H1 (cell line): ENCODE measurements around the gene CHST10. TPM values are rescaled to one million over a fixed set of nuclear protein-coding genes. Genes with fewer than 3 reads are reported as not detected.

Source experiments
- CTCF ChIA-PET: fragments of 300-600 bp; sonication (Branson Sonifier 250); formaldehyde crosslinking; loops from one replicate; lab custom pipeline; 2021; ENCODE audit not compliant: partially characterized antibody; lab: Charles Lee
- POLR2A ChIA-PET: fragments of 300-600 bp; sonication (Branson Sonifier 250); formaldehyde crosslinking; loops from one replicate; lab custom pipeline; 2021; ENCODE audit warnings: inconsistent platforms; ENCODE audit not compliant: partially characterized antibody; lab: Charles Lee
- DNase-seq, 2 experiments: peaks; one replicate each; pipeline versions ENCODE4 v3.0.0 to v3.0.0-alpha.2; 2010 to 2022; ENCODE audit warnings: low spot score in 2 of 2, low read depth in 1 of 2, mixed read lengths in 1 of 2
- FAIRE-seq: peaks from 2 replicates; lab custom pipeline; 2011; peaks lifted over from hg19 to GRCh38; lab: Jason Lieb, UNC
- H2AFZ ChIP-seq: 2 replicates; pipeline ENCODE4 v1.8.1; 2012; ENCODE audit warnings: low read length, inconsistent platforms
- H2AK5ac ChIP-seq: 2 replicates; pipeline ENCODE4 v1.6.1; 2013; ENCODE audit warnings: low read depth, low read length
- H2BK120ac ChIP-seq: replicated peaks from 2 replicates; pipeline ENCODE3; 2013; ENCODE audit warnings: low read depth, low read length, inconsistent platforms
- H2BK12ac ChIP-seq: 2 replicates; pipeline ENCODE4 v1.6.1; 2013; ENCODE audit warnings: low read depth, low read length
- H2BK15ac ChIP-seq: 2 replicates; pipeline ENCODE4 v1.6.1; 2013; ENCODE audit warnings: low read length
- H2BK20ac ChIP-seq: 2 replicates; pipeline ENCODE4 v1.6.1; 2013; ENCODE audit warnings: low read length
- H2BK5ac ChIP-seq: 2 replicates; pipeline ENCODE4 v1.6.1; 2013; ENCODE audit warnings: low read depth, low read length
- H3K14ac ChIP-seq: 2 replicates; pipeline ENCODE4 v1.6.1; 2013; ENCODE audit warnings: inconsistent platforms; ENCODE audit not compliant: insufficient read length
- H3K18ac ChIP-seq: 2 replicates; pipeline ENCODE4 v1.6.1; 2013; ENCODE audit warnings: low read length; ENCODE audit errors: extremely low read depth
- H3K23ac ChIP-seq: 2 replicates; pipeline ENCODE4 v1.6.1; 2013; ENCODE audit warnings: inconsistent platforms; ENCODE audit not compliant: insufficient read length
- H3K23me2 ChIP-seq: 2 replicates; pipeline ENCODE4 v1.6.1; 2013; ENCODE audit warnings: low read depth, low read length
- H3K27ac ChIP-seq: 2 replicates; pipeline ENCODE4 v1.6.1; 2011; ENCODE audit warnings: low read depth, low read length, inconsistent platforms
- H3K27me3 ChIP-seq, 4 experiments: replicated peaks in 1 of 4; 1 replicate in 1 of 4; 2 replicates in 3 of 4; pipeline versions ENCODE4 v1.6.1 to v1.8.1; 2011 to 2013; ENCODE audit warnings: low read length in 3 of 4, mild to moderate bottlenecking in 3 of 4, inconsistent platforms in 2 of 4, mixed read lengths in 2 of 4, moderate library complexity in 1 of 4; ENCODE audit not compliant: control insufficient read depth in 3 of 4, insufficient read depth in 3 of 4; ENCODE audit errors: extremely low read depth in 1 of 4
- H3K36me3 ChIP-seq, 4 experiments: 2 replicates each; pipeline versions ENCODE4 v1.6.1 to v1.8.1; 2011 to 2013; ENCODE audit warnings: mild to moderate bottlenecking in 4 of 4, low read length in 3 of 4, moderate library complexity in 2 of 4, control low read depth in 1 of 4, inconsistent platforms in 1 of 4; ENCODE audit not compliant: insufficient read depth in 4 of 4, control insufficient read depth in 2 of 4
- H3K4ac ChIP-seq: replicated peaks from 2 replicates; pipeline ENCODE3; 2013; ENCODE audit warnings: low read length, low read depth, mixed read lengths, inconsistent platforms; ENCODE audit not compliant: insufficient read length
- H3K4me1 ChIP-seq, 4 experiments: replicated peaks in 1 of 4; 1 replicate in 1 of 4; 2 replicates in 3 of 4; pipeline versions ENCODE4 v1.6.1 to v1.8.1; 2011 to 2013; ENCODE audit warnings: low read length in 3 of 4, inconsistent platforms in 2 of 4, mixed read lengths in 1 of 4; ENCODE audit not compliant: insufficient read depth in 4 of 4, control insufficient read depth in 3 of 4
- H3K4me2 ChIP-seq, 2 experiments: 2 replicates each; pipeline versions ENCODE4 v1.6.1 to v1.8.1; 2011 to 2013; ENCODE audit warnings: low read depth in 2 of 2, low read length in 2 of 2, control low read depth in 1 of 2, inconsistent platforms in 1 of 2, mild to moderate bottlenecking in 1 of 2; ENCODE audit not compliant: insufficient read depth in 1 of 2
- H3K4me3 ChIP-seq, 4 experiments: fragments of 200-600, 300-600 bp in 1 of 4; sonication (generic), shearing (Covaris generic), sonication (Bioruptor Twin) in 1 of 4; 2 replicates each; pipeline versions ENCODE4 v1.5.1 to v1.8.1; 2011 to 2016; ENCODE audit warnings: low read length in 4 of 4, low read depth in 3 of 4, control low read depth in 2 of 4, inconsistent platforms in 2 of 4, mild to moderate bottlenecking in 2 of 4, mixed read lengths in 1 of 4, moderate library complexity in 1 of 4; ENCODE audit not compliant: insufficient read depth in 2 of 4; ENCODE audit errors: extremely low read depth in 1 of 4
- H3K56ac ChIP-seq: replicated peaks from 2 replicates; pipeline ENCODE3; 2013; ENCODE audit warnings: low read depth, mild to moderate bottlenecking, mixed read lengths, low read length, inconsistent platforms; ENCODE audit not compliant: insufficient read length
- H3K79me1 ChIP-seq: 2 replicates; pipeline ENCODE4 v1.6.1; 2013; ENCODE audit warnings: low read depth, low read length, control low read depth
- H3K79me2 ChIP-seq, 2 experiments: 2 replicates each; pipeline versions ENCODE4 v1.6.1 to v1.8.1; 2012 to 2013; ENCODE audit warnings: low read length in 2 of 2, mild to moderate bottlenecking in 2 of 2, inconsistent platforms in 1 of 2; ENCODE audit not compliant: insufficient read depth in 2 of 2, control insufficient read depth in 1 of 2
- H3K9ac ChIP-seq, 4 experiments: replicated peaks in 1 of 4; 1 replicate in 1 of 4; 2 replicates in 3 of 4; pipeline versions ENCODE4 v1.6.1 to v1.8.1; 2011 to 2013; ENCODE audit warnings: low read depth in 3 of 4, low read length in 3 of 4, control low read depth in 2 of 4, mild to moderate bottlenecking in 2 of 4, moderate library complexity in 2 of 4, inconsistent platforms in 1 of 4; ENCODE audit errors: extremely low read depth in 1 of 4
- H3K9me3 ChIP-seq, 2 experiments: 2 replicates each; pipeline versions ENCODE4 v1.6.1 to v1.8.1; 2012 to 2013; ENCODE audit warnings: mild to moderate bottlenecking in 2 of 2, moderate library complexity in 2 of 2, control low read depth in 1 of 2, inconsistent platforms in 1 of 2, low read depth in 1 of 2, low read length in 1 of 2, mixed read lengths in 1 of 2; ENCODE audit not compliant: insufficient read depth in 2 of 2
- H4K20me1 ChIP-seq, 2 experiments: replicated peaks in 1 of 2; 2 replicates each; pipeline versions ENCODE3 to v1.8.1; 2011 to 2013; ENCODE audit warnings: inconsistent platforms in 2 of 2, low read length in 2 of 2, mild to moderate bottlenecking in 1 of 2; ENCODE audit not compliant: insufficient read depth in 2 of 2, control insufficient read depth in 1 of 2
- H4K5ac ChIP-seq: 2 replicates; pipeline ENCODE4 v1.6.1; 2013; ENCODE audit warnings: low read length, low read depth, mixed read lengths, inconsistent platforms; ENCODE audit not compliant: insufficient read length
- H4K8ac ChIP-seq: 2 replicates; pipeline ENCODE4 v1.8.0; 2013; ENCODE audit warnings: mild to moderate bottlenecking, moderate library complexity, low read length, inconsistent platforms; ENCODE audit not compliant: insufficient read depth; ENCODE audit errors: extremely low read depth
- H4K91ac ChIP-seq: replicated peaks from 2 replicates; pipeline ENCODE3; 2013; ENCODE audit warnings: low read length, mixed read lengths, inconsistent platforms; ENCODE audit not compliant: insufficient read length
- CBX5 ChIP-seq: fragments of 300-800, 300-1000 bp; sonication (generic); IDR thresholded peaks from 2 replicates; pipeline ENCODE4 v1.7.1; 2016; ENCODE audit warnings: antibody characterized with exemption, low read length, low read depth
- PHF8 ChIP-seq: fragments of 200-600 bp; sonication (generic); conservative IDR thresholded peaks from 2 replicates; pipeline ENCODE4 v1.7.1; 2012; ENCODE audit warnings: low read depth, mild to moderate bottlenecking, inconsistent platforms, low read length, moderate library complexity
- POLR2AphosphoS5 ChIP-seq: IDR thresholded peaks from 2 replicates; pipeline ENCODE4 v1.6.1; 2011; ENCODE audit warnings: low read depth, low read length
- WGBS, 2 experiments: shearing (Covaris generic) in 1 of 2; methylation state at CpG; one replicate each; pipeline versions ENCODE4 v1.1.6 to v1.1.7; 2013 to 2015; ENCODE audit warnings: low lambda C conversion rate in 2 of 2, mixed read lengths in 2 of 2, inconsistent platforms in 1 of 2, low coverage in 1 of 2, missing lambda C conversion rate in 1 of 2; ENCODE audit not compliant: insufficient replicate concordance in 2 of 2, insufficient coverage in 1 of 2, insufficient read length in 1 of 2; ENCODE audit errors: extremely low coverage in 1 of 2, missing lambda C conversion rate in 1 of 2; 5-methylcytosine and 5-hydroxymethylcytosine counted together
- polyA plus RNA-seq, 7 experiments: library from polyadenylated mRNA; depleted of rRNA in 3 of 7; stranded (reverse) in 5 of 7; unstranded in 2 of 7; fragments of >200 nt in 5 of 7; fragments of 200-250 nt in 2 of 7; gene quantifications; 1 replicate in 5 of 7; 2 replicates in 1 of 7; 4 replicates in 1 of 7; pipeline versions ENCODE4 v1.2.1 to v1.2.3, GENCODE V29; 2011 to 2013; ENCODE audit warnings: missing spikeins in 2 of 7, mixed read lengths in 2 of 7
- total RNA-seq: library from RNA; stranded (reverse); fragmentation: NEBNext Ultra II Directional; extraction: Animal tissue kit (Norgen Biotek cat#: 25700); gene quantifications from 2 replicates; pipeline ENCODE4 v1.2.1, GENCODE V29; 2021

The CHST10 gene
- total and polyA plus RNA-seq, 2 of the 8 experiments (the other 6 are each of a cell fraction or from before 2014, with no cell fraction given): 27.3 to 29.1 TPM

GRCh38 chr2:100395532-100396350 is 21.7 kb downstream of the CHST10 start:
- Histone ChIP-seq H2BK20ac (no peak overlapping the region), H3K14ac (no peak overlapping the region), H3K27me3 (no peaks in the 10 kb centered on the region), H3K4me3 (no peak overlapping the region), H2AFZ (no peak overlapping the region), H4K5ac (no peak overlapping the region), H4K8ac (no peak overlapping the region), H2BK12ac (no peak overlapping the region), H3K23ac (no peak overlapping the region), H2BK5ac (no peak overlapping the region), H4K20me1 (peaks cover 0 to 2% of the 10 kb centered on the region in 2 experiments), H3K4ac (no peak overlapping the region), H3K23me2 (no peaks in the 10 kb centered on the region), H3K18ac (no peak overlapping the region), H3K79me1 (no peaks in the 10 kb centered on the region; the same call in 1 of the 2 replicates), H3K36me3 (peaks cover 2 to 25% (median 22%) of the 10 kb centered on the region in 4 experiments), H3K4me2 (no peak overlapping the region), H2BK120ac (no peak overlapping the region), H3K56ac (no peak overlapping the region), H3K9ac (no peak overlapping the region), H3K4me1 (no peaks in the 10 kb centered on the region), H2AK5ac (no peak overlapping the region), H2BK15ac (no peak overlapping the region), H3K9me3 (no peaks in the 10 kb centered on the region), H4K91ac (no peak overlapping the region), H3K79me2 (no peaks in the 10 kb centered on the region), H3K27ac (no peak overlapping the region)
- ChIA-PET POLR2A (interaction anchor here (0.6 to 1.7 kb wide), 2 partner anchors 17 to 1063 kb away, joined by 3 to 4 read pairs; no protein-coding TSS in a partner anchor), CTCF (interaction anchor here (1.9 to 4.8 kb wide), 3 partner anchors 12 to 133 kb away, joined by 4 to 16 read pairs (median 7); no protein-coding TSS in a partner anchor)
- WGBS, 2 experiments: 88% methylated on average over 15 of the region's 15 CpGs; no CpG with 5 or more reads in 1 of the 2 experiments
- DNase-seq (no peak), FAIRE-seq (no peak)
- TF ChIP-seq CBX5 (no peak), PHF8 (no peak), POLR2AphosphoS5 (no peak)
